ENCODE results near the gene LYST. TPM values are rescaled to one million over a fixed set of nuclear protein-coding genes. Genes with fewer than 3 reads are reported as not detected.

The LYST gene
- total and polyA plus RNA-seq, 2 of the 8 experiments (the other 6 are each of a cell fraction or from before 2014, with no cell fraction given), result 0.29 to 0.58 TPM

DNA sequence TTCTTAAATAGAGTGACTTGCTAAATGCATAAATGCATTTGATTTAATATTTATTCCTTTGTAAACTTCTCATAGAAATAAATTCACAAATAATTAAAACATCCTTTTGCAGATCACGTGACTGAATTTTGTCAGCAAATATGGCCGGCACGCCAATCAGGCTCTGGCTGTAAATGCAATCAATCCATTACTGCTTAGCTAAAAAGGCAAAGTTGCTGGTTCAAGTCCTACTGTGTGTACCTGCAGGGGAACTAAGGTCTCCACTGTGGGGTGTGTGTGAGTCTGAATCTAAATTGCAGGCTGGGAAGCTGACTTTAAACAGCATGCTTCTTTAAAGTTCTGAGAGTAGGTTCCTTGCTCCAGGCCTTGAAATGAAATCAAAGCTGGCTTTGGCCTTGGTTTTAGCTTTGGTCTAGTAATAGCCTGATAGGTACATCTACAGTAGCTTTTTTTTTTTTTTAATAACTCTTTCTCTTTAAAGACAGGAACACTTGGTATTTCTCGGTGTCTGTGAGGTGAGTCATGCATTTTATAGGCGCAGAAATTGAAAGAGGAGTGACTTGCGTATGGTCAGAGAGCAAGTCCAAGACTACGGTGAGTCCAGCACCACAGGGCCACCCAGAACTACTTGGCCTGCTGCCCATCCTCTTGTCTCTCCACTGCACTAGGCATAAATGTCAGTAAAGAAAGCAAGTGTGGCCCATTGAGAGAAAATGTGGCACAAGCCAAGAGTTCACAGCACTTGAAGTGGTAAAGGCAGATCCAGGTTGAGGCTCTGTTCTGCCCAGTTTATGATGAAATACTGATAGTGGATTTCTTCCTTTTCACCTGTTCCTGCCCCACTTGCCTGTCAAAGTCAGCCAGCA lies 36.2 kb upstream of the LYST start:
- FAIRE-seq, result no peak
- CTCF ChIA-PET (ENCODE audit: partially characterized antibody), result interaction anchor here (0.6 kb wide), 1 partner anchor 49 kb away, joined by 4 read pairs; no protein-coding TSS in a partner anchor

More for the DNA sequence above, 36.2 kb upstream of the LYST start:
- Histone ChIP-seq H4K91ac (replicated peaks; ENCODE audit: insufficient read length, low read length) (no peak overlapping the region), H3K27me3 (replicated peaks in 1 of 4; ENCODE audit: control insufficient read depth in 3 of 4, extremely low read depth in 1 of 4, insufficient read depth in 3 of 4, low read length in 3 of 4) (no peaks in the 10 kb centered on the region), H3K9me3 (ENCODE audit: insufficient read depth in 2 of 2, low read depth in 1 of 2, low read length in 1 of 2) (no peaks in the 10 kb centered on the region), H2BK20ac (ENCODE audit: low read length) (no peak overlapping the region), H4K8ac (ENCODE audit: extremely low read depth, insufficient read depth, low read length) (no peak overlapping the region; the same call in 1 of the 2 replicates), H3K4ac (replicated peaks; ENCODE audit: insufficient read length, low read depth, low read length) (no peak overlapping the region), H3K79me1 (ENCODE audit: low read depth, low read length) (no peaks in the 10 kb centered on the region), H3K4me1 (replicated peaks in 1 of 4; ENCODE audit: control insufficient read depth in 3 of 4, insufficient read depth in 4 of 4, low read length in 3 of 4) (no peaks in the 10 kb centered on the region), H3K27ac (ENCODE audit: low read depth, low read length) (no peak overlapping the region), H2AK5ac (ENCODE audit: low read depth, low read length) (no peak overlapping the region), H3K4me2 (ENCODE audit: insufficient read depth in 1 of 2, low read depth in 2 of 2, low read length in 2 of 2) (no peak overlapping the region), H3K23ac (ENCODE audit: insufficient read length) (no peak overlapping the region), H2BK120ac (replicated peaks; ENCODE audit: low read depth, low read length) (no peak overlapping the region), H4K5ac (ENCODE audit: insufficient read length, low read depth, low read length) (no peak overlapping the region), H3K9ac (replicated peaks in 1 of 4; ENCODE audit: extremely low read depth in 1 of 4, low read depth in 3 of 4, low read length in 3 of 4) (no peak overlapping the region), H3K18ac (ENCODE audit: extremely low read depth, low read length) (no peak overlapping the region), H4K20me1 (replicated peaks in 1 of 2; ENCODE audit: control insufficient read depth in 1 of 2, insufficient read depth in 2 of 2, low read length in 2 of 2) (no peaks in the 10 kb centered on the region), H3K56ac (replicated peaks; ENCODE audit: insufficient read length, low read depth, low read length) (no peak overlapping the region), H3K23me2 (ENCODE audit: low read depth, low read length) (no peaks in the 10 kb centered on the region; the same call in 1 of the 2 replicates), H3K79me2 (ENCODE audit: control insufficient read depth in 1 of 2, insufficient read depth in 2 of 2, low read length in 2 of 2) (no peaks in the 10 kb centered on the region), H3K14ac (ENCODE audit: insufficient read length) (no peak overlapping the region), H3K36me3 (ENCODE audit: control insufficient read depth in 2 of 4, insufficient read depth in 4 of 4, low read length in 3 of 4) (no peaks in the 10 kb centered on the region), H3K4me3 (ENCODE audit: extremely low read depth in 1 of 4, insufficient read depth in 2 of 4, low read depth in 3 of 4, low read length in 4 of 4) (no peak overlapping the region), H2AFZ (ENCODE audit: low read length) (peak overlapping the region; percentile 46; the same call in 1 of the 2 replicates), H2BK5ac (ENCODE audit: low read depth, low read length) (no peak overlapping the region), H2BK12ac (ENCODE audit: low read depth, low read length) (no peak overlapping the region), H2BK15ac (ENCODE audit: low read length) (no peak overlapping the region)
- POLR2A ChIA-PET (ENCODE audit: partially characterized antibody), result no interaction called here
- no peak for DNase-seq (ENCODE audit: low read depth in 1 of 2, low spot score in 2 of 2)
- no peak for TF ChIP-seq POU5F1 (IDR thresholded peaks at IDR 0.05; ENCODE audit: low read depth, low read length)
- no peak for TF ChIP-seq CTBP2 (IDR thresholded peaks at IDR 0.05; ENCODE audit: borderline replicate concordance, insufficient read depth, insufficient read length, low read length)
- 86% methylated on average over 7 of the region's 7 CpGs; no CpG with 5 or more reads in 1 of the 2 experiments for WGBS, 2 experiments (ENCODE audit: extremely low coverage in 1 of 2, insufficient coverage in 1 of 2, insufficient read length in 1 of 2, insufficient replicate concordance in 2 of 2, low coverage in 1 of 2, low lambda C conversion rate in 2 of 2, missing lambda C conversion rate in 1 of 2)

All from H1 (cell line).